ENCODE data around the gene MUL1.

DNA sequence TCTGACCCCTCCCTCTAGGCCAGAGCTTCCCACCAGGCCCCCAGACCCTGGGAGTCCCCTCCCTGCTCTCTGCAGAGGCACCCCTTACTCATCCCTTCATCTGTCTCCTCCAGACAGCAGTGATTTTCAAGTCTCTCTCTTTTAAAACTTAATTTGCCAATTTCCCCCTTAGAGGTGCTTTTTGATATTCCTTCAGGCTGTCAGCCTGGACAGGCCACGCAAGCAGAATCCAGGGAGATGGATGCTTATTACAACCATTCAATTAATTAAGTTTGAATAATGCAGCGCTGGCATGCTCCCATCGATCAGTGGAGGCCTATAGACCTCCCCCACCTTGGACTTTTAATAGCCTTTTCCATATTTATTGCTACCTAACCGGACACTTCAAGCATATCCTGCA is 28.1 kb downstream of the MUL1 start:
- no peak for TF ChIP-seq POLR2A (IDR thresholded peaks at IDR 0.05; ENCODE audit: low read depth)
- no peak for TF ChIP-seq CTCF (IDR thresholded peaks at IDR 0.05)
- TF ChIP-seq EP300 (IDR thresholded peaks at IDR 0.05) = no peak
- no peak for TF ChIP-seq POLR2AphosphoS5 (IDR thresholded peaks at IDR 0.05)
